DMS153 treated with DMSO at 0.1 percent for 48 hours (cell line): Measurements from ENCODE around the gene ST14.
"Not testable (repeated sequence)": the region's sequence is repeated elsewhere in the genome, so short reads cannot be mapped to it uniquely, and the experiment has no call there.

Experiments
- DNase-seq: peaks from one replicate; lab custom pipeline; 2025; ENCODE audit not compliant: unreplicated experiment; lab: John Stamatoyannopoulos, UW

Gene ST14

GRCh38 chr11:130223291-130223971 lies 63.8 kb downstream of the ST14 start:
- DNase-seq: no peak

- DNase-seq: no peak
Measured at GRCh38 chr11:130227373-130227772, 67.8 kb downstream of the ST14 start.

GRCh38 chr11:130233486-130233885 lies 73.9 kb downstream of the ST14 start:
- not testable (repeated sequence) for DNase-seq

GRCh38 chr11:130233888-130234287 lies 74.3 kb downstream of the ST14 start:
- not testable (repeated sequence) for DNase-seq

GRCh38 chr11:130234315-130234714 lies 74.7 kb downstream of the ST14 start:
- no peak for DNase-seq

- no peak for DNase-seq
Measured at GRCh38 chr11:130237282-130238006, 77.9 kb downstream of the ST14 start.

- DNase-seq: no peak
Measured at GRCh38 chr11:130241713-130242112, 82.1 kb downstream of the ST14 start.

GRCh38 chr11:130243816-130244215 lies 84.2 kb downstream of the ST14 start:
- DNase-seq: no peak

- no peak for DNase-seq
Measured at GRCh38 chr11:130244848-130245247, 85.3 kb downstream of the ST14 start.

GRCh38 chr11:130245375-130245774 lies 85.8 kb downstream of the ST14 start:
- DNase-seq: not testable (repeated sequence)

GRCh38 chr11:130246270-130246669 lies 86.7 kb downstream of the ST14 start:
- DNase-seq: no peak

GRCh38 chr11:130246738-130247137 lies 87.2 kb downstream of the ST14 start:
- DNase-seq: no peak

GRCh38 chr11:130247319-130247718 lies 87.7 kb downstream of the ST14 start:
- no peak for DNase-seq

- no peak for DNase-seq
Measured at GRCh38 chr11:130249371-130249770, 89.8 kb downstream of the ST14 start.

GRCh38 chr11:130249929-130250328 lies 90.3 kb downstream of the ST14 start:
- DNase-seq: not testable (repeated sequence)

- not testable (repeated sequence) for DNase-seq
Measured at GRCh38 chr11:130251763-130252162, 92.2 kb downstream of the ST14 start.
